Renal pelvis (tissue), 4 donors: ENCODE results near the gene PRDM16. TPM values are rescaled to one million over a fixed set of nuclear protein-coding genes. Genes with fewer than 3 reads are reported as not detected.

Experiments
- DNase-seq: peaks from one replicate; pipeline ENCODE4 v3.0.0-alpha.2; 2013
- polyA plus RNA-seq, 3 donors: library from polyadenylated mRNA; unstranded; fragments of 120-200 nt; gene quantifications; one replicate each; pipeline ENCODE4 v1.2.1, GENCODE V29; 2013; ENCODE audit not compliant: insufficient read length in 3 of 3

Gene PRDM16
- polyA plus RNA-seq, 3 donors, result 7.2 to 9.6 (median 9.3) TPM

DNA sequence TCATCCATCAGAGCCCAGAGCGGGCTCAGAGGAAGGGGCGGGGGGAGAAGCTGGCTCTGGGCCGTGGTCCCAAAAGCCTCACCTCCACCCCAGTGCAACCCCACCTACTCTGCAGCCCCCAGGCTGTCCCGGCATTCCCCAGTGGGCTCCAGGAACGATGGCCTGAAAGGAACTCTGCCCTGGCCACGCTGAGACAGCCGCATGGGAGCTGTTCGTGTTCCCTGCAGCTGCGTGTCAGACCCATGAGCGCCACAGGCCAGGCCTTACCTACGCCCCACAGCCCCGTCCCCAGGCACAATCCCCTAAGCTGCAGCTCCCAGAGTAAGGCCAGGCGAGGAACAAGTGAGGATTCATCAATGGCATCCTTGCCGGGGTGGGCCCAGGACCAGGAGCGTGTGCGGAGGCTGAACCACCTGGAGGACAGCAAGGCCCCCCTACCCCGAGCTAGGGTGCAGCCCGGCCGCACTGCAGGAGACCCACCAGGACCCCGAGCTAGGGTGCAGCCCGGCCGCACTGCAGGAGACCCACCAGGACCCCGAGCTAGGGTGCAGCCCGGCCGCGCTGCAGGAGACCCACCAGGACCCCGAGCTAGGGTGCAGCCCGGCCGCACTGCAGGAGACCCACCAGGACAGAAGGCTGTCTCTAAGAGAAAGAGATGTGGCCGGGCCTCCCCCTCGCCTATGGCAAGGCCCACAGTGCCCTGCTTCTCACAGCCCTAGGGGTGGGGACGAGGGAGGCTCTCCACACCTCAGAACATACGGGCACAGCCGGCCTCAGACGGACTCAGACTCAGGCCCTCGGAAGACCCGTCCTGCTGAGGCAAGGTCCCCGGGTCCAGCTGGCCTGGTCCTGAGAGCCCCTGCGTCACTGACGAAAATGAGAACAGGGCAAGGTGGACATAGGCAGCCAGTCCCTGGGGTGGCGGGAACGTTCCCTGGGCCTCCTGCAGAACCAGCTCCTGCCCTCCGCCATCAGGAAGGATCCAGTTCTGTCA is 359.0 kb downstream of the PRDM16 start:
- DNase-seq, result no peak

DNA sequence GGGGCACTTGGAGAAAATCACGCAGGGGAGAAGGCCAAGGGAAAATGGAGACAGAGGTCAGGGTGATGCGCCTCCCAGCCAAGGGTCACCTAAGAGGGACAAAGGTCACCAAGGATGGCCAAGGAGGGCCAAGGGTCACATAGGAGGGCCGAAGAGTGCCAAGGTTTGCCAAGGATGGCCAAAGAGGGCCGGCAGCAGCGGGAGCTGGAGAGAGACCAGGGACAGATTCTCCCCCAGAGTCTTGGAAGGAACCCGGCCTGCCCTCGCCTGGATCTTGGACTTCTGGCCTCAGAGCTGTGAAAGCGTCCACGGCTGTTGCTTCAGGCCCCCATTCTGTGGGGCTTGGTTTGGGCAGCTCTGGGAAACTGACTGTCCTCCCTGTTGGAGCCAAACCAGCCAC is 359.9 kb downstream of the PRDM16 start:
- no peak for DNase-seq

DNA sequence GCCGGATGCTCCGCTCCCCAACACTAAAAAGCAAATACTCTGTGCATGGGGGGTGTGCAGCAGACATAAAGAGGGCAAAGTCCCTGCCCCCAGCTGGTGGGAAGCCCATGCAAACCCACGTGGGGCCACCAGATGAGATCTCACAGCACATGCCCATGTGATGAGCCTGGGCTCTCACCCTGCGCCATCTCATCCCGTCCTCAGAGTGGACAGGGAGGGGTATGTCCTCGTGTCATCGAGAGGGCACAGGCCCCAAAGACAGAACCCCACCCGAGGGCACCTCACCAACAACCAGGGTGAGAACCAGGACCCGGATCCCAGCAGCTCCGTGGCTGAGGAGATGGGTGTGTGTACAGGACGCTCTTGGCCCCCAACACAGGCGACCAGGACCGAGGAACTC is 360.3 kb downstream of the PRDM16 start:
- no peak for DNase-seq

DNA sequence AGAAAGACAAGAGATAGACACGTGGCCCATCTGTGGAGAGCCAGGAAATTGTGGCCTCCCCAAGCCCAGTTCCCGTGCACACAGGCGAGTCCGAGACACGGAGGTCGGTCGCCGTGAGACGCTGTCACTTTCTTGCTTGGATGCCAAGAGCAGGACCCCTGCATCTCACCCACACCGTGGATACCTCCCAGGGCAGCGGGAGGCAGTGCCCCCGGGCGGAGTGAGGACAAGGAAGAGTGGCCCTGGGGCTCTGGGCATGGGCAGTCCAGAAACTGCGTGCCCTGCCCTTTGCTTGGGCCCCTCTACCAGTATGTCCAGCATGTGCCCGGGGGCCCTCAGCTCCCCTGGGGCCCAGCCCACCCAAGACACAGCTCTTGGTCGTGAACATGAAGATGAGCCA is 360.8 kb downstream of the PRDM16 start:
- DNase-seq, result no peak

DNA sequence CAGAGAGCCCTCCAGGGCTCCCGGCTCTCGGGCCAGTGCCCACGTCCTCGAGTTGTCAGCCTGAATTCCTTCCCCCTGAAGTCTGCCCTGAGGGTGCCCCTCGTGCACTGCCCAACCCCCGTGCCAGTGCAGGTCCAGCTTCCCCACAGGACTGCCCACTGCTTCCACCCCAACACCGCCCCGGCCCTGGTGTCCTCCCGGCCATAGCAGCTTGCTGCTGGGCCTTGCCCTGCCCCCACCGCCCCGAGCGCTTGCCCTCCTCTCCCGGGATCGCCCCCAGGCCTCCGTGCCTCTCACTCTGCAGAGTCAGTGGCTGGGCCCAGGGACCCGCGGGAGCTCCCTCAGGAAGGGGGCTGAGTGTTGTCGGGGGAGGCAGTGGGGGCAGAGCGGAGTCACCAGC is 361.4 kb downstream of the PRDM16 start:
- DNase-seq, result no peak

DNA sequence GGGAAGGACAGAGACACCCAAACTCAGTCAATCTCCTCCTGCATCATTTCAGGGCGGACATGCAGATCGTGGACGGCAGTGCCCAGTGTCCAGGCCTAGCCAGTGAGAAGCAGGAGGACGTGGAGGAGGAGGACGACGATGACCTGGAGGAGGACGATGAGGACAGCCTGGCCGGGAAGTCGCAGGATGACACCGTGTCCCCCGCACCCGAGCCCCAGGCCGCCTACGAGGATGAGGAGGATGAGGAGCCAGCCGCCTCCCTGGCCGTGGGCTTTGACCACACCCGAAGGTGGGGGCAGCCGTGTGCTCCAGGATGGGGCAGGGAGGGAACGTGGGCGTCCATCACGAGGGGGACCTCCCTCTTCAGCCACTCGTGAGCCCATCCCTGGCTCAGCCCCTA is 361.8 kb downstream of the PRDM16 start:
- no peak for DNase-seq

DNA sequence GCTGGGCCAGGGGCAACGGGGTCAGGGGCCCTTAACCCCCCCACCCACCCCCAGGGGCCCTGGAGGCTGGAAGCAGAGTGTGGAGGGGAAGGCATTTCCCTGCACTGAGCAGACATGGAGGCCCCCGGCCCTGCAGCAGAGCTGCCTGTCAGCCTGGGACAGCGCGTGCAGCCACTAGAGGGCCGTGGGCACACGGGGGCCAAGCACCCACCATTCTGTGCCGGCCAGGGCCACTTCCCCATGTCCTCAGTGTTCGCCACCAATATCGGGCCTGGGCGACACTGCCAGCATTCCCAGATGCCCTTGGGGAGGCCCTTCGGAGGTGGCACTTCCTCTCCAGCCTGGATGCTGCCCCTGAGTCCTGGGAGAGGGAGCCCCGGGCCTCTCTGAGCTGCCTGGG is 362.3 kb downstream of the PRDM16 start:
- no peak for DNase-seq

DNA sequence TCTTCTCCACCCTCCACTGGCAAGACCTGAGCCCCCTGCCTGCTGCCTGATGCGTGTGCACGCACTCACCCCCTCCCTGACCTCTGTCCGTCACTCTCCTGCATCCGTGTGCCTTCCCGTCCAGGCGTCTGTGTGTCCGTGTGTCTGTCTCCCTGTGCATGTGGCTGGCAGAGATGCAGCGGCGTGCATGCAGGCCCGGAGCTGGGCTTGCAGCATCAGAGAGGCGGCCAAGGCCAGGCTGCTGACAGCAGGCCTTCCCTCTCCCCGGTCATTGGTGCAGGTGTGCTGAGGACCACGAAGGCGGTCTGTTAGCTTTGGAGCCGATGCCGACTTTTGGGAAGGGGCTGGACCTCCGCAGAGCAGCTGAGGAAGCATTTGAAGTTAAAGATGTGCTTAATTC is 362.7 kb downstream of the PRDM16 start:
- no peak for DNase-seq

DNA sequence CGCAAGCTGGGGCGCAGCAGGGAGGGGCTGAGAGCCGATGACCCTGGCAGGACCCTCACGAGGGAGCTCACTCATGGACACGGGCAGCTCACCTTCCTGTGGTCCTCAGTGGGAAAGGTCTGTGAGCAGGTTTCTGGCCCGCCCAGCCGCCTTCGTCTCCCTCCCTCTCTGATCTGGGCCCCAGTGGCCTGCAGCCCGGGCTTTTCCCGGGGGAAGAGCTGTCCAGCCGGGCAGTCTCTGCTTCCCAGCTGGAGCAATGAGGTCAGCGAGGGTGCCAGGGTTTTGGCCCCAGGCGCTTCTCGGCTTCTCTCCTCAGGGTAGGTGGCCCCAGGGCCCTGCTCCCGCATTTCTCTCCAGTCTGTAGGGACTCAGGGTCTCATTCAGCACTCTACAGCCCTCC is 363.3 kb downstream of the PRDM16 start:
- no peak for DNase-seq

DNA sequence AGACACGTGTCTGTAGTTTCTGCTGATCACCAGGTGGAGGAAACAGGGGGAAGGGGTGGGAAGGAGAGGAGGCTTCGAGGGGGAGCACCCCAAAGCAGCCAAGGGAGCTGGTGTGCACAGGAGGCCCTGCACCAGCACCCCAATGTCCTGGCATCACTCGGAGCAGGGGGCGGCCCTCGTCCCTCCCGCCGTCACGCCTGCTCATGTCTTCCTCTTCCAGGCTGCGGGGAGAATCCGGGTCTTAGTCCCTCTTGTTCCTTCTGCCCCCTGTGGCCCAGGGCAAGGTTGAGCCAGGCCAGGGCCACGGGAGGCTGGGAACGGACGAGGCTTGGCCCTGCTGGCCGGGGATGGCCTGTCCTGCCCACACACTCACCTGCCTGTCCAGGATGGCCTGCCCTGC is 364.1 kb downstream of the PRDM16 start:
- no peak for DNase-seq

DNA sequence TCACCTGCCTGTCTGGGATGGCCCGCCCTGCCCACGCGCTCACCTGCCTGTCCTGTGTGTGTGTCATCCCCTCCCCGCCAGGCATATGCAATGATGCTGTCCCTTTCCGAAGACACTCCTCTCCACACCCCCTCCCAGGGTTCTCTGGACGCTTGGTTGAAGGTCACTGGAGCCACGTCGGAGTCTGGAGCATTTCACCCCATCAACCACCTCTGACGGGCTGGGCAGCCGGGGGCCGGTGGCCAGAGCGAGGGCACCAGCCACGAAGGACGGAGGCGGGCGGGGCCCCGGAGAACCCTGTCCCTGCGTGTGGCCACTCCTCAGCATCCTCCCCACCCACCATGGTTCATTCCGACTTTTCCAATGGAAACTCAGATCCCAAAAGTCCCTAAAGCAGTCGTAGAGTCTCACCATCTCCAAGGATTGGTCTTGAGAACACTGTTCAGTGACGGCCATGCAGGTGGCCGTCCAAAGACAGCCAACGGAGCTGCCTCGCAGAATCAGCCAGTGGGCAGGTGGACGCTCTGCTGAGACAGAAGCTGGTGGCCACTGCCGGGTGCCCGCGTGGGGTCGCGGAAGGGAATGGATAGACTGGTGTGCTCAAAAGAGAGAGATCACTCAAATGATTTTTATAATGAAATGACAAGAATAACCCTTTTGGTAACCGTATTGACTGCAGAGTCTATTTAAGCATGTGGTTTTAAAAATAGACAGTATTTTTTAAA is 364.8 kb downstream of the PRDM16 start:
- no peak for DNase-seq

DNA sequence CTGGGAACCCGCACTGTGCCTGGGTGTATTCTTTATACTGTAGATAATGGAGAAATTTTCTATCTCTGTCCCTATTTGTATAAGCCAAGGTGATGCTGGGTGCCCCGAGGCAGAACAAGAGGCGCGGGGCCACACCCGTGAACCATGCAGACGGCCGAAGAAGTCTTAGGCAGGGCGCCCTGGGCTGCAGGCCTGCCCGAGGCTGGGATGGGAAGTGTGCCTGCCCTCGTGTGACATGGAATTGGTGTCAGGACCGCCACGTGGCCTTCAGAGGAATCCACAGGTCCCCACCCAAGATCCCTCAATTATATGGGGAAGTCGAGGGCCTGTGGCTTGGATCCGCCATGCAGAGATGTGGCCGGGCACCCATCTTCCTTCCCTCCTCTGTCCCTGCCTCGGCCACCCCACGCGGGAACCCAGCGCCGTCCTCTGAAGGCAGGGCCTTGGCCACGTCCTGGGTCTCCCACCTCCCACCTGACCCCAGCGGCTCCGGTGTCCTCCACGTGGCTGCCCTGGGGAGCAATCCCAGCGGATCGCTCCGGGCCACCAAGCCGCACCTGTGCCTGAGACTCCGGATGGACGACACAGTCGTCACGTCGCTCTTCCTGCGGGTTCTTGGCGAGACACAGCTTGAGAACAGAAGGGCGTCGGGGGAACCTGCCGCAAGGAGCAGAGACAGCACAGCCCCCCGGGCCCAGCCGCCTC is 365.6 kb downstream of the PRDM16 start:
- no peak for DNase-seq

DNA sequence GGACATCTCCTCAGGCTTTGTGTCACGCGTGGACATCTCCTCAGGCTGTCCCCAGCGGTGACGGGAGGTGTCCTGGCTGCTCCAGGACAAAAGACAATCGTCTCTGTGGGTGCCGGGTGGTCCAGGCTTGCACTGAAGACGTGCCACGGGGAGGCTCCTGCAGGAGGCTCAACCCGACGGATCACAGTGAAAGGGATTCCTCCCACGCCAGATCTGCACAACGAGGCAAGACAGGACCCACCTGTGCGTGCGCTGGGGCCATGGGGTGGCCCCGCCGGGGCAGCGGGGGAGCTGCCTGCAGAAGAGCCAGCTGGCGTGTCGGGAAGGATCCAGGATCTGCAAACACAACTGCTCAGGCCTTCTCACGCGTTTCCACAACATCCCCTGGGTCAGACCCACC is 366.7 kb downstream of the PRDM16 start:
- no peak for DNase-seq

DNA sequence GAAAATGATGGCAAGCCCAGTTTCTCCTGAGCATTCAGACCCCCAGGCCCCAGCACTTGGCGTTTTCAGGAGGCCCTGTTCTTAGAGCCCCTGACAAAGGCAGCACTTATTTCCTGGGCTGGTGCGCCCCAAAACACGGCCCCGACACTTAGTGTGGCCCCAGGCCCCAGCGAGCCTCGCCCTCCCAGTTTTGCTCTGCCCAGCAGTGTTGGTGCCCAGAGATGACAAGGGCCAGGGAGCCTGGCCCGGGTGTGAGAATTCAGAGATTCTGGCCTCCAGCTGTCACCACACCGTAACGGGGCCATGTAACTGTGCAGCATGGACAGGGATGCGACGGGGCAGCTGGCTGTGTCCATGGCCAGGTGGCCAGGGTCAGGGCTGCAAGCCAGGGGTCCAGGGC is 367.4 kb downstream of the PRDM16 start:
- DNase-seq, result no peak

DNA sequence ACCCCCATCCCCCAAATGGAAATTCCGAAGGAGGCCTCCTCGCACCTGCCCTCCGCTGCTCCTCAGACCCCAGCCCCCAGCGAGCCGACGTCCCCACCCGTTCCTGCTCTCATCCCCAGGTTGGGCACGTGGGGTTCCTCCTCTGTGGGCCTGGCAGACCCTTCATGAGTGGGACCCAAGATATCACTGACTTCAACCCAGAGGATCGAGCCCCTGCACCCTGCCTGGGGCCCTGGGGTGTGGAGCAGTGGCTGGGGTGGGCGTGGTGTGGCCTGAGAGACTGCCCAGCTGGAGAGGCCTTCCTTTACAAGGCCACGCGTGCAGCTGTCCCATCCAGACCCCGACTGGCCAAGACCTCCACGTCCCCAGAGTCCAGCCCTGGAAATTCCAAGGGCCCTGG is 367.9 kb downstream of the PRDM16 start:
- DNase-seq, result no peak

DNA sequence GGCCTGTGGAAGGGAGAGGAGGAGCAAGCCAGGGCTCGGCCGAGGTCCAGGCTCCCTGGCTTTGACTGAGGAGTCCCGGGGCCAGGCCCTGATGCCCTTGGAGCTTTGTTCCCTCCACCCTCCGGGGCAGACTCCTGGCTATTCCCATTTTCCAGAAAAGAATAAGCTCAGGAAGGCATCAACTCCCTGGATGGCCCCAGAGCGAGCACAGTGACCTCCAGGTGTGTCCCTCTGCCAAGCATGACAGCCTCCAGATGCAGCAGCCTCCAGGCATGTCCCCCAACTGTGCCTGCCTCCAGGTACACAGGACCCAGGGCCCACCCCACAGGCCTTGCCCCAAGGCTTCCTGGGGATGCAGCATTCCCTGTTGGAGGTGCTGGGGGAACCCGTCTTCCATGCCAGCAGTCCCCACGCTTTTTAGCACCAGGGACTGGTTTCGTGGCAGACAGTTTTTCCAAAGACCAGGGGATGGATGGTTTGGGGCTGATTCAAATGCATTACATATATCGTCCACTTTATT is 369.7 kb downstream of the PRDM16 start:
- no peak for DNase-seq

DNA sequence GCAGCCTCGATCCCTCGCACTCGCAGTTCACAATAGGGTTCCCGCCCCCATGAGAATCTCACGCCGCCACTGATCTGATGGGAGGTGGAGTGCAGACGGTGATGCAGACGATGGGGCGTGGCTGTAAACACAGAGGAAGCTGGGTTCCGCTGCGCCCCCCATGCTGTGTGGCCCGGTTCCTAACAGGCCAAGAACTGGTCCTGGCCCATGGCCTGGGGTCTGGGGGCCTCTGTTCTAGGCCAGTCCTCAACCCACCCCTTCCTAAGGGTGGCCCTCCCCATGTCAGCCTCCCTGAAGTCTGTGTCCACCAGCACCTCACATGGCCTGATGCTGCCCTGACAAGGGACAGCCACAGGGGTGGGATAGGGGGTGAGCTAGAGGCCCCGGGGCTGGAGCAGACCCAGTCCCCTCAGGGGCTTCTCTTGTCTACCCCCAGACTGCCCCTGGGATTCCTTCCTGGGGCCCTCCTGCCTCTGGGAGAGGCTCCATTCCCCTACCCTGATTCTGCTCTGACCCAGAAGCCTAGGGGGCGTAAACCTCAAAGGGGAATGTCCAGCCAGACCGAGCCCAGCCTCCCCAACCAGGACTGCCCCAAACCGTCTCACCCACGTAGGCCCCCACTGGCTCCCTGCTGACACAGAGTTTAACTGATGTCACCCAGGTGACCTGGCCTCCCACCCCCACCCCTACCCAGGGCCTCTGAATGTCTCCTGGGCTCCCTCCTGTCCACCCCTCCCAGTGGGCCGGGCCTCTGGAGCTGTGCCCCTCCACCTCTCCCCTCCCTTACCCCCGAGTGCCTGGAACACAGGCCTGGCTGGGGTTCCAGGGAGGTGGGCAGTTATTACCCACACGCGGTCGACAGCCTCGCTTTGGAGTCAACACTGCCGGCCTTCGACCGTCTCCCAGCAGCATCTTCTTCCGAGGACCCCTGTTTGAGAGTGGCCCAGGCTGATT is 370.6 kb downstream of the PRDM16 start:
- DNase-seq, result no peak

DNA sequence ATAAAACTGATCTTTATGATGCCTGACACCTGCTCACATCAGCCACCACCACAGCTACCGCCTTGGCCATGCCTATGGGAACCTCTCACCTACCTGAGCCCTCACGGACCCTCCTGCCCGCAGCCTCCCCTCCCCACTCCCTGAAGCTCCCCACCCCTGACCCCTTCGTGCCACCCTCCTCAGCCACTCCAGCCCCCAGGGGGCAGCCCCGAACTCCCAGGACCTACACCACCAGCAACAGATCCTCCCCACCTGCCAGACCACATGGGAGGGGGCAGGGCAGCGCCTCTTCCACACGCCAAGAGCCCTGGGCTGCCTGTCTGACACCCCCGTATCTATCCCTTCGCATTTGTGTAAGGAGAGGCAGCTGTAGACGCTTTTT is 371.3 kb downstream of the PRDM16 start:
- no peak for DNase-seq

DNA sequence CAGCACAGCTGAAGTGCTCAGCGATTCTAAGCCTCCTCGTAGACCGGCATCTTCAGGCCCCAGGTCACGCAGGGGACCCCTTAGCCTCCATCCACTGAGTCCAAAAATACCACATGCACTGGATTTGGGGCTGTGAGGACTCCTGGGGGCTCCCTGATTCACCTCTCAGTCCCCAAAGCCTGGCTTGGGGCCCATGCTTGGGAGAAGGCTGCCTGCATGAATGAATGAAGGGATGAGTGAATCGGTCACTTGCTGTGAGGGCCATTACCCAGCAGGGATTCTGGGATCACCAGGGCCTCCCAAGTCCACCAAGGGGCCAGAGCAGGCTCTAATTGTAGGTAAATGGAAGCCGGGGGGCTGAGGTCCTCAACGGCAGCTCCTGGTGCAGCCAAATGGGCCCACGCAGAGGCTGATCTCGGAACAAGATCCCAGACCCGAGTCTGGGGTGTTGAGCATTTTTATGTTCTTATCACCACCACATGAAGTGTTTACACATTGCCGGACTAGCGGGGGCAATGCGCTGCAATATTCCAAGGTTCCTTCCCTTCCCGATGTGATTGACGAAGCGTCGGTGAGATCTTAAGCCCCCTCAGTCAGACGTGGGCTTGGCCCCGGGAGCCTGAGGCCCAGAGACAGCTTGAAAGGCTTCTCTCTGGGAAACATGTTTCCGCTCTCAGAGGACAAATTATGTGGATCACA is 371.9 kb downstream of the PRDM16 start:
- no peak for DNase-seq

DNA sequence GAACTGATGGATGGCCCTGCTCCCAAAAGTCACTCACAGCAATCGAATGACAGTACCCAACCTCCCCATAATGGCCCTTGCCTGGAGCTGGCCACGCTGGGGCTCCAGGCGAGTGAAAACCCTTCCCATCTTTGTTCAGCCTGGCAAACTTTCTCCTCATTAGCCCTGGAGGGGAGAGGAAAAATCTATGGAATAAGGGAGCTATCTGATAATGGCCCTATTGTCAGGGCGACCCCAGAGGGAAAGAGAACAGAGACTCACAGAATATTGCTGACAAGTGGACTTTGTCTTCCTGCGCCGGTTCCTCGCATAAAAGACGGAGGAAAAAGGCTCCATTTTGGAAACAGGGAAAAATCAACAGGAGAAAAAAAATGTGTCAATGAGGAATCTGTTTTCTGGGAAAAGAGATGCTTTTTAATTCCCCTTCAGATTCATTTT is 372.4 kb downstream of the PRDM16 start:
- no peak for DNase-seq
